Neural crest cell (in vitro differentiated cells): ENCODE measurements around the gene CCBE1. TPM values are rescaled to one million over a fixed set of nuclear protein-coding genes. Genes with fewer than 3 reads are reported as not detected.
"Not testable (repeated sequence)": the region's sequence is repeated elsewhere in the genome, so short reads cannot be mapped to it uniquely, and the experiment has no call there.

Experiments
- DNase-seq: peaks from one replicate; pipeline ENCODE4 v3.0.0; 2021; ENCODE audit warnings: low read depth, mixed read lengths, low spot score
- H3K27ac Mint-ChIP-seq: one replicate; pipeline ENCODE4 v1.8.0; 2021; ENCODE audit warnings: mild to moderate bottlenecking, mixed read lengths; ENCODE audit not compliant: unreplicated experiment
- H3K27me3 Mint-ChIP-seq: 2 replicates; pipeline ENCODE4 v1.8.0; 2021; ENCODE audit warnings: low read depth, mild to moderate bottlenecking, mixed read lengths
- H3K36me3 Mint-ChIP-seq: 2 replicates; pipeline ENCODE4 v1.8.0; 2021; ENCODE audit warnings: low read depth, mild to moderate bottlenecking, mixed read lengths
- H3K4me1 Mint-ChIP-seq: 2 replicates; pipeline ENCODE4 v1.8.0; 2021; ENCODE audit warnings: mixed read lengths
- H3K4me3 Mint-ChIP-seq: one replicate; pipeline ENCODE4 v1.8.0; 2021; ENCODE audit warnings: mild to moderate bottlenecking, mixed read lengths
- H3K9me3 Mint-ChIP-seq: 2 replicates; pipeline ENCODE4 v1.8.0; 2021; ENCODE audit warnings: mixed read lengths
- total RNA-seq: library from RNA; stranded (reverse); gene quantifications from 2 replicates; pipeline ENCODE4 v1.2.1, GENCODE V29; 2021
- TF ChIP-seq, protein P1 (sequence below): fragments of 200-600 bp; sonication (generic); conservative IDR thresholded peaks from 2 replicates; pipeline ENCODE4 v1.5.0; 2021; ENCODE audit warnings: antibody characterized with exemption, mild to moderate bottlenecking

CCBE1 gene
- total RNA-seq, 1 donor from 2014 or later, result 0.33 TPM

DNA sequence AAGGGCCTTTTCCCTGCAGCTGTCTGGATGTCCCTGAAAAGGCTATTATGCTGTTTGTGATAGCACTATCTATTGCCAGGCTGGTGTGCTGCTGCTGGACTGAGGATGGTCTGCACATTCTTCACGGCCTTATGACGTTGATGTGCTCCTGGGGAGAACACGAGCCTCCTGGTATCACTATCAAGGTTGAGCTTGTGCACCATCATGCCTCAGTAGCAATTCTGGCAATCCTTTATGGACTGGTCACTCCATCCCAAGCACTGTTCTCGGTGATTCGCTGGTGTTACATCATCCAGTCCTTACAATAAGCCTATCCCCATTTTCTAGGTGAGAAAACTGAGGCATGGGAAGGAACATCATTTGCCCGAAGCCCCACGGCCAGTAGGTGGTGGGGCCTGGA lies 18.2 kb upstream of the CCBE1 start:
- Mint-ChIP-seq H3K4me3 (no peak overlapping the region), H3K27ac (no peak overlapping the region), H3K27me3 (peaks cover 58% of the 10 kb centered on the region), H3K36me3 (no peaks in the 10 kb centered on the region), H3K9me3 (peaks cover 2% of the 10 kb centered on the region), H3K4me1 (peaks cover 14% of the 10 kb centered on the region)
- TF ChIP-seq, protein P1, sequence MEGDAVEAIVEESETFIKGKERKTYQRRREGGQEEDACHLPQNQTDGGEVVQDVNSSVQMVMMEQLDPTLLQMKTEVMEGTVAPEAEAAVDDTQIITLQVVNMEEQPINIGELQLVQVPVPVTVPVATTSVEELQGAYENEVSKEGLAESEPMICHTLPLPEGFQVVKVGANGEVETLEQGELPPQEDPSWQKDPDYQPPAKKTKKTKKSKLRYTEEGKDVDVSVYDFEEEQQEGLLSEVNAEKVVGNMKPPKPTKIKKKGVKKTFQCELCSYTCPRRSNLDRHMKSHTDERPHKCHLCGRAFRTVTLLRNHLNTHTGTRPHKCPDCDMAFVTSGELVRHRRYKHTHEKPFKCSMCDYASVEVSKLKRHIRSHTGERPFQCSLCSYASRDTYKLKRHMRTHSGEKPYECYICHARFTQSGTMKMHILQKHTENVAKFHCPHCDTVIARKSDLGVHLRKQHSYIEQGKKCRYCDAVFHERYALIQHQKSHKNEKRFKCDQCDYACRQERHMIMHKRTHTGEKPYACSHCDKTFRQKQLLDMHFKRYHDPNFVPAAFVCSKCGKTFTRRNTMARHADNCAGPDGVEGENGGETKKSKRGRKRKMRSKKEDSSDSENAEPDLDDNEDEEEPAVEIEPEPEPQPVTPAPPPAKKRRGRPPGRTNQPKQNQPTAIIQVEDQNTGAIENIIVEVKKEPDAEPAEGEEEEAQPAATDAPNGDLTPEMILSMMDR, result no peak
- no peak for DNase-seq

DNA sequence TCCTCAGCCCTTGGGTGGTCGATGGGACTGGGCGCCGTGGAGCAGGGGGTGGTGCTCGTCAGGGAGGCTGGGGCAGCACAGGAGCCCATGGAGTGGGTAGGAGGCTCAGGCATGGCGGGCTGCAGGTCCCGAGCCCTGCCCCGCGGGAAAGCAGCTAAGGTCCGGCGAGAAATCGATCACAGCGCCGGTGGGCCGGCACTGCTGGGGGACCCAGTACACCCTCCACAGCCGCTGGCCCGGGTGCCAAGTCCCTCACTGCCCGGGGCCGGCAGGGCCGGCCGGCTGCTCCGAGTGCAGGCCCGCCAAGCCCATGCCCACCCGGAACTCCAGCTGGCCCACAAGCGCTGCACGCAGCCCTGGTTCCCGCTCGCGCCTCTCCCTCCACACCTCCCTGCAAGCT lies 16.9 kb upstream of the CCBE1 start:
- not testable (repeated sequence) for H3K36me3 Mint-ChIP-seq, DNase-seq, H3K4me3 Mint-ChIP-seq, H3K9me3 Mint-ChIP-seq, H3K27ac Mint-ChIP-seq
- Mint-ChIP-seq H3K4me1 (peaks cover 14% of the 10 kb centered on the region), H3K27me3 (peaks cover 57% of the 10 kb centered on the region)

DNA sequence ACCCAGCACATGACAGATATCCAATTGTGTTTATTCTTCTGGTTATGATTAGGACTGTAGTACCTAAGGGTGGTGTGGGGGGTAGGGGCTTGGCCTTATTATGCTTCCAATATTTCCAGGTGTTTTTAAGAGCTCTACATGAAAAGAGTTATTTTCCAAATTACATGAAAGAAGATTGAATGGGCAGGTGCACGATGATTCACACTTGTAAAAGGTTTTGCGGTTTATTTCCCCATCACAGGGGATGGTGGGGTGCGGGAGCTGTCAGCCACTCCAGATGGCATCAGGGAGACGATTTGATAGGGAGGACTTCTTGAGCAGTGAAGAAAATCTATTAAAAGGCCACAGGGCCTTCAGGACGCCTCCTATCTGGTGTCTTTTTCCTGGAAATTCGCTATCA lies 15.1 kb upstream of the CCBE1 start:
- no peaks in the 10 kb centered on the region for H3K36me3 Mint-ChIP-seq
- H3K9me3 Mint-ChIP-seq, result peaks cover 2% of the 10 kb centered on the region
- DNase-seq, result no peak
- H3K4me1 Mint-ChIP-seq, result peaks cover 14% of the 10 kb centered on the region
- peaks cover 42% of the 10 kb centered on the region for H3K27me3 Mint-ChIP-seq
- no peak overlapping the region for H3K27ac Mint-ChIP-seq
- no peak overlapping the region for H3K4me3 Mint-ChIP-seq
- TF ChIP-seq, protein P1, result no peak

DNA sequence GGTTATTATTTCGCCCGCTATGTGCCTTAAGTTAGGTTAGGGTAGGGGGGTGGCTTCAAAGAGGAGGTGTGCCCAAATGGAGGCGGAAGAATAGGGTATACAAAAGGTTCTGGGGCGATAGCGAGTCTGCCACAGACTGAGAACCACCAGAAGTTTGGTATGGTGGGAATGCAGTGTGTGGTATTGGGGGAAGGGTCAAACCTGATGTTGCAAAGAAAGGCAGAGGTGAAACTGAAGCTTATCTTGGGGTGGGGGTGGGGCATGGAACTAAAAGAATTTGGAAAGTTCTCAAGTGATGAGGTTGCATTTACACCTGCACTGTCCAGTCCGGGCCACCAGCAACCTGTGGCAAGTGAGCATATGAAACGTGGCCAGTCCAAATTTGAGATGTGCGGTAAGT lies 11.8 kb upstream of the CCBE1 start:
- H3K4me1 Mint-ChIP-seq, result peaks cover 3% of the 10 kb centered on the region
- no peak overlapping the region for H3K27ac Mint-ChIP-seq
- peaks cover 2% of the 10 kb centered on the region for H3K9me3 Mint-ChIP-seq
- TF ChIP-seq, protein P1, result no peak
- no peak for DNase-seq
- H3K36me3 Mint-ChIP-seq, result no peaks in the 10 kb centered on the region
- no peak overlapping the region for H3K4me3 Mint-ChIP-seq
- peaks cover 28% of the 10 kb centered on the region for H3K27me3 Mint-ChIP-seq

DNA sequence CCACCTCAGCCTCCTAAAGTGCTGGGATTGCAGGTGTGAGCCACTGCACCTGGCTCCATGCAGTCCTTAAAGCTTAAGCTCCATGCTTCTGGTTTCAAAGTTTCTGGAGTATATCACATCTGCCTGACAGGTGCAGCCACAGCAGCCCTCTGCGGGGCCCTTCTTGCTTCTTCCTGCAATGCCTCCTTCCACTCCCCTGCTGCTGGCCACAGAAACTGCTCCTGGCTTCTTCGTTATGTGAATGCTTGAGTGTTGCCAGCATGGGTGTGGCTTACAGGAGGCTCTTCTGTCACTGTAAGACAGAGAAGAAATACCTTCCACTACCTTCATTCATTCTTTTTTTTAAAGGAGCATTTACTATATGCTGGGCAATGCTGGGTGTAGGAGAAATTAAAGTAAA lies 10.1 kb upstream of the CCBE1 start:
- H3K4me3 Mint-ChIP-seq, result no peak overlapping the region
- no peak for DNase-seq
- H3K9me3 Mint-ChIP-seq, result no peaks in the 10 kb centered on the region
- TF ChIP-seq, protein P1, result no peak
- peaks cover 21% of the 10 kb centered on the region for H3K27me3 Mint-ChIP-seq
- H3K27ac Mint-ChIP-seq, result no peak overlapping the region
- no peaks in the 10 kb centered on the region for H3K4me1 Mint-ChIP-seq
- H3K36me3 Mint-ChIP-seq, result no peaks in the 10 kb centered on the region

DNA sequence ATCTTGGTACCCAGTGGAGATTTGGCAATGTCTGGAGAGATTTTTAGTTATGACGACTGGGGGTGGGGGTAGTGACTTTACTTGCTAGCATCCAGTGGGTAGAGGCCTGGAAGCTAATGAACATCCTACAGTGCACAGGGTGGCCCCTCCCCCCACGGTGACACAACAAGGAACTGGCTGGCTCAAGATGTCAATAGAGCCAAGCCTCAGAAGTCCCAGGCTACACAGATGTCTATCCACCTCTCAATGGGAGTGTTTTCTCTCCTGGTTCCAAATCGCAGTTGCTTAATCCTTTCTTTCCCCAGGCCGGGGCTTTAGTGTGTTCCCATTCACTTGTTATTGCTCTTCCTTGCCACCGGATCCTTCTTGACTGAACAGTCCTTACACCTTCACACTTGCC lies 9.3 kb upstream of the CCBE1 start:
- no peak for DNase-seq
- H3K4me1 Mint-ChIP-seq, result no peaks in the 10 kb centered on the region
- H3K27me3 Mint-ChIP-seq, result peaks cover 21% of the 10 kb centered on the region
- no peak overlapping the region for H3K4me3 Mint-ChIP-seq
- TF ChIP-seq, protein P1, result no peak
- H3K36me3 Mint-ChIP-seq, result no peaks in the 10 kb centered on the region
- no peak overlapping the region for H3K27ac Mint-ChIP-seq
- H3K9me3 Mint-ChIP-seq, result no peaks in the 10 kb centered on the region
